BE2C (cell line): Measurements from ENCODE around the gene TUT1.

Experiments
- DNase-seq: peaks from one replicate; pipeline ENCODE4 v3.0.0-alpha.2; 2020
- H3K27me3 ChIP-seq: fragments of 250-450 bp; sonication (Bioruptor Pico); 2 replicates; pipeline ENCODE4 v1.5.1; 2020; ENCODE audit warnings: mild to moderate bottlenecking
- H3K36me3 ChIP-seq: fragments of 250-450 bp; sonication (Bioruptor Pico); 2 replicates; pipeline ENCODE4 v1.5.1; 2020; ENCODE audit warnings: mild to moderate bottlenecking
- H3K4me1 ChIP-seq: fragments of 250-450 bp; sonication (Bioruptor Pico); 2 replicates; pipeline ENCODE4 v1.5.1; 2020
- H3K4me3 ChIP-seq: 2 replicates; pipeline ENCODE4 v1.5.1; 2011; ENCODE audit warnings: low read depth, low read length
- H3K9me3 ChIP-seq: fragments of 250-450 bp; sonication (Bioruptor Pico); 2 replicates; pipeline ENCODE4 v1.5.1; 2020
- TF ChIP-seq, protein P1 (sequence below): IDR thresholded peaks from 2 replicates; pipeline ENCODE4 v1.5.1; 2012; ENCODE audit warnings: mild to moderate bottlenecking, low read depth, low read length

The TUT1 gene

DNA sequence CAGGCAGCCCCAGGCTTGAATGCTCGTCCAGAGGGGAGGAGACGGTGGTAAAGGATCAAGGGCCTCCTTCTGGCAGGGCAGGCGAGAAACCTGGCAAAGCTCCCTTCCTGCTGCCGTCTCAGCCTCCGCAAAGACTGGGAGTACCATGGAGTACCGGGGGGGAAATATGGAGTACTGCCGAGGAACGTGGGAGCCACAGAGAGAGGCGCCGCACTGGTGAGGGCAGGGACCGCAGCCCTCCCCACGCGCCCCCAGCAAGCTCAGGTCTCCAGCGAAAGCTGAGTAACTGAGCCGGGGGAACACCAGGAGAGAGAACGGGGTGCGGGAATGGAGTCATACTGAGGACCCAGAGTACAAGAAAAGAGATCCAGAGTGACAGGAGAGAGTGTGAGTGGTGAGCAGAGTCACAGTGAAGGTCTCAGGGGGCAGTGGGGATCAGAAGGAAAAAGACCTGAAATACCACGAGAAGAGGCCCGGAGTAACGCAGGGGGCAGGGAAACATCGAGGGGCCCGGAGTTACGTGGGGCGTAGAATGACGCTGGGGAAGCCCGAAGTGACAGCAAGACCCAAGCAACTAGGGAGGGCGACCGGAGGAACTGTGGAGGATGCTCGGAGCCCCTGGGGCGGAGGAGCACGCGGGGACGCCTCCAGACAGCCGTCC lies 20.5 kb upstream of the TUT1 start:
- no peak for DNase-seq
- H3K4me1 ChIP-seq, result no peaks in the 10 kb centered on the region
- no peaks in the 10 kb centered on the region for H3K9me3 ChIP-seq
- H3K4me3 ChIP-seq, result peak overlapping the region; percentile 70
- no peaks in the 10 kb centered on the region for H3K36me3 ChIP-seq
- TF ChIP-seq, protein P1, sequence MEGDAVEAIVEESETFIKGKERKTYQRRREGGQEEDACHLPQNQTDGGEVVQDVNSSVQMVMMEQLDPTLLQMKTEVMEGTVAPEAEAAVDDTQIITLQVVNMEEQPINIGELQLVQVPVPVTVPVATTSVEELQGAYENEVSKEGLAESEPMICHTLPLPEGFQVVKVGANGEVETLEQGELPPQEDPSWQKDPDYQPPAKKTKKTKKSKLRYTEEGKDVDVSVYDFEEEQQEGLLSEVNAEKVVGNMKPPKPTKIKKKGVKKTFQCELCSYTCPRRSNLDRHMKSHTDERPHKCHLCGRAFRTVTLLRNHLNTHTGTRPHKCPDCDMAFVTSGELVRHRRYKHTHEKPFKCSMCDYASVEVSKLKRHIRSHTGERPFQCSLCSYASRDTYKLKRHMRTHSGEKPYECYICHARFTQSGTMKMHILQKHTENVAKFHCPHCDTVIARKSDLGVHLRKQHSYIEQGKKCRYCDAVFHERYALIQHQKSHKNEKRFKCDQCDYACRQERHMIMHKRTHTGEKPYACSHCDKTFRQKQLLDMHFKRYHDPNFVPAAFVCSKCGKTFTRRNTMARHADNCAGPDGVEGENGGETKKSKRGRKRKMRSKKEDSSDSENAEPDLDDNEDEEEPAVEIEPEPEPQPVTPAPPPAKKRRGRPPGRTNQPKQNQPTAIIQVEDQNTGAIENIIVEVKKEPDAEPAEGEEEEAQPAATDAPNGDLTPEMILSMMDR, result no peak
- H3K27me3 ChIP-seq, result no peaks in the 10 kb centered on the region

DNA sequence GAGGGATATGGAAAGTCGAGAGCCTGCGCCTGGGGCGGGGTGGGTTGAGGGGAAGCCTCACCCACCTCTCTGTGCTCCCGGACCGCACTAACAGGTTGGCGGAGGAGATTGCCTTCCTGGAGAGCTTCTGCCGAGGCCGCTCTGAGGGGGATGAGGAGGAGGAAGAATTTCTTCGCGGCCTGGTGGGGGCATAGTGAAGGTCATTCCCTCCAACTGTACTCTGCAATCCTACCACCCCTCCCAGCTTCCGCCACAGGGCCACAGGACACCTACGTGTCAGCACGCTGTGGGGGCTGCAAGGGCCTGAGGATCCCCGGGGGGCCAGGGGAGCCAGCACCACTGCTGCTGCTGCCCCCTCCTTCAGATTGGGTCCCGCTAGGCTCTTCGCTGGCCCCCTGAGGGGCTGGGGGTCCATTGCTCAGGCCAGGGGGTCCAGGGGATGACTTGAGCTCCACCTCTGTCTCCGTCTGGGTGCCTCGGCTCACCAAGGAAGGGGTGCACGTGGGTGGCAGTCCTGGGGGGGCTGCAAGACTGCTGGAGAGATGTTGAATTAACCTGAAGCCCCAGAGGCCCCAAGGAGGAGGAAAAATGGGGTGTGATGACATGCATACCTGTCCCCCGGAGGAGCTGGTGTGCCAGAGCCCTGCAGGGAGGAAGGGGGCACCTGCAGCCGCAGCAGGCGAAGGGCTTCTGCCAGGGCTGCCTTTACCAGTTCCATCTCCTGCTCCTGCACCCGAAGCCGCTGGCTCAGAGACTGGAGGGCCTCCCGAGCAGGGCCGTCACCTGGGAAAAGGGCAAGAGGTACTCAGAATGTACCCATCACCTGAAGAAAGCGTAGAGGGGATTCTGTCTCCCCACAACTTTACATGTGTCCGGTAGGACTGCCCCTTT lies 19.7 kb upstream of the TUT1 start:
- Histone ChIP-seq H3K9me3 (no peaks in the 10 kb centered on the region), H3K4me1 (no peaks in the 10 kb centered on the region), H3K4me3 (peak overlapping the region; percentile 70), H3K36me3 (no peaks in the 10 kb centered on the region), H3K27me3 (no peaks in the 10 kb centered on the region)
- no peak for DNase-seq
- TF ChIP-seq, protein P1, result no peak

DNA sequence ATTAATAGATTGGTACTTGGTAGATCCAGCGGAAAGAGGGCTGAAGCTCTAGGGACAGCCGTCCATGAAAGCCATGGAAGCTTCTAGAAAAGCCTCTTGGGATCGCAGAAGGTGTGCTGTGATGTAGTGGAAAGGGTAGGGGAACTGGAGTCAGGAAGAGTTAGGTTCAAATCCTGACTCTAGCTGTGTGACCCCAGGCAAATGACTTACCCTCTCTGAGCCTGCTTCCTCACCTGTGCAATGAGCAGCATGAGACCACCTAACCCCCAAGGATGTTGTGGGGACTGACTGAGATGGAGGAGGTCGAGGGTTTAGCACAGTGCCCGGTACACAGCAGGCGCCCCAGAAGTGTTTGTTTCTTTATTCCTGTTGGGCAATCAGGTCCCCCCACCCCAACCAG lies 19.1 kb upstream of the TUT1 start:
- Histone ChIP-seq H3K4me1 (no peaks in the 10 kb centered on the region), H3K9me3 (no peaks in the 10 kb centered on the region), H3K36me3 (no peaks in the 10 kb centered on the region), H3K4me3 (no peak overlapping the region), H3K27me3 (no peaks in the 10 kb centered on the region)
- TF ChIP-seq, protein P1, result no peak
- DNase-seq, result no peak

DNA sequence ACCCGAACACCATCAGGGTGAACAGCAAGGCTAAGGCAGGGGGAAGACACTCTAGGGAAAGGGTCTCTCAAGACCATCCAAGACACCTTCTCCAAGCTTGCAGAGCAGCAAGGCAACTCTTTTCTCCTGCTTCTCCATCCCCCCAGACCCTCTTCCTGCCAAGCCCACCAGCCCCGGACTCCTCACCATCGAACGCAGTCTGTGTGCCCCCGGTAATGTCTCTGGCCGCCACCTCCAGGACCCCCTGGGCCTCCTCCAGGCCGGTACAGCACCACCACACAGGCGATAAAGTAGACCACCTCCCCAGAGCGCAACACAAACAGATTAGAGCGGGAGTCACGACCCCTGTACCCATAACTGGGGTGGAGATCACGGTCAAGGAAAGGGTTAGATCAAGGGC lies 17.5 kb upstream of the TUT1 start:
- H3K4me3 ChIP-seq, result no peak overlapping the region
- TF ChIP-seq, protein P1, result no peak
- no peaks in the 10 kb centered on the region for H3K4me1 ChIP-seq
- DNase-seq, result no peak
- H3K27me3 ChIP-seq, result no peaks in the 10 kb centered on the region
- H3K9me3 ChIP-seq, result no peaks in the 10 kb centered on the region
- H3K36me3 ChIP-seq, result no peaks in the 10 kb centered on the region

DNA sequence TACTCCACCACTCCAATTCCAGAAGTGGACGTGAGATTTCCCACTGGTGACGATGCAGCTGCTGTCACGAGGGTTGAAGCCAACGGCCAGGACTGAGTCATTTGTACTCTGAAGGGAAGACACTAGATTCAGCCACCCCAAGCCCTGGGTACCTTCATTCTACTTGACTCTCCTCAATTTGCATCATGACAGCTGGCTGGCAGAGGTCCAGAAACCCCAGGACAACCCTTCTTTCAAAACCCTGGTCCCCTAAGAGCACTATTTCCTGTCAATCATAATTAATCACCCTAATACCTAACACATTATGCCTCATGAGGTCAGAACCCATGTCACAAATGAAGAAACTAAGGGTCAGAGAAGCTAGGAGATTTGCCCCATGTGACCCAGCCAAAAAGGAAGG lies 16.4 kb upstream of the TUT1 start:
- Histone ChIP-seq H3K9me3 (no peaks in the 10 kb centered on the region), H3K27me3 (no peaks in the 10 kb centered on the region), H3K4me1 (no peaks in the 10 kb centered on the region), H3K4me3 (no peak overlapping the region), H3K36me3 (no peaks in the 10 kb centered on the region)
- TF ChIP-seq, protein P1, result no peak
- no peak for DNase-seq

DNA sequence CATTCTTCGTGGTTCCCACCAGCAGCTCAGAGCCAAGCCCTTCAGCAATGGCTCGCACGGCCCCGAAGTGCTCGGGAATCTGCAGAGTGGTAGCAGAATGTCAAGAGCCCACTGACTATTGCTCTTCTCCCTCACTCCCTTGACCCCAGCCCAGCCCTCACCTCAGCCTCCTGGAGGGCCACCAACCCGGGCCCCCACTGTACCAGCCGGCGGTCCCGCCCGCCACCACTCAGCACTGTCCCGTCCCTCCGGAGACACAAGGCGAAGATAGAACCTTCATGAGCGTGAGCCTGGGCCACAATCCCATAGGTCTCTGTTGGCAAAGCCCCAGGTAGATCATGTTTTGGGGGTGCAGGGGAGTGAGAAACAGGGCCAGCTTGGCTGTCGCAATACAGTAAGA lies 14.6 kb upstream of the TUT1 start:
- no peaks in the 10 kb centered on the region for H3K36me3 ChIP-seq
- H3K4me1 ChIP-seq, result no peaks in the 10 kb centered on the region
- H3K9me3 ChIP-seq, result no peaks in the 10 kb centered on the region
- TF ChIP-seq, protein P1, result no peak
- DNase-seq, result no peak
- no peaks in the 10 kb centered on the region for H3K27me3 ChIP-seq
- no peak overlapping the region for H3K4me3 ChIP-seq
